PC-3 (cell line): ENCODE measurements around the gene ABHD14A.

Experiments used
- CTCF ChIP-seq: fragments of 300-600 bp; sonication (generic); conservative IDR thresholded peaks from 2 replicates; pipeline ENCODE4 v1.5.1; 2017; ENCODE audit warnings: antibody characterized with exemption, low read depth, mild to moderate bottlenecking, low read length
- EZH2 ChIP-seq: fragments of 300-600 bp; sonication (generic); IDR thresholded peaks from one replicate; pipeline ENCODE4 v1.6.1; 2017; ENCODE audit warnings: antibody characterized with exemption, mild to moderate bottlenecking, low read length; ENCODE audit not compliant: unreplicated experiment
- EZH2phosphoT487 ChIP-seq: fragments of 300-600 bp; sonication (generic); IDR thresholded peaks from 2 replicates; pipeline ENCODE4 v1.6.1; 2018; ENCODE audit warnings: mild to moderate bottlenecking, antibody characterized with exemption, low read length, borderline replicate concordance

- TF ChIP-seq CTCF = no peak
- TF ChIP-seq EZH2 = no peak
- no peak for TF ChIP-seq EZH2phosphoT487
Observed at GRCh38 chr3:52029053-52029452, 54.2 kb downstream of the ABHD14A start.
